ENCODE results near the gene GBX2. TPM values are rescaled to one million over a fixed set of nuclear protein-coding genes. Genes with fewer than 3 reads are reported as not detected.

The GBX2 gene
- total RNA-seq, 1 experiment from 2014 or later, result 25.6 TPM

DNA sequence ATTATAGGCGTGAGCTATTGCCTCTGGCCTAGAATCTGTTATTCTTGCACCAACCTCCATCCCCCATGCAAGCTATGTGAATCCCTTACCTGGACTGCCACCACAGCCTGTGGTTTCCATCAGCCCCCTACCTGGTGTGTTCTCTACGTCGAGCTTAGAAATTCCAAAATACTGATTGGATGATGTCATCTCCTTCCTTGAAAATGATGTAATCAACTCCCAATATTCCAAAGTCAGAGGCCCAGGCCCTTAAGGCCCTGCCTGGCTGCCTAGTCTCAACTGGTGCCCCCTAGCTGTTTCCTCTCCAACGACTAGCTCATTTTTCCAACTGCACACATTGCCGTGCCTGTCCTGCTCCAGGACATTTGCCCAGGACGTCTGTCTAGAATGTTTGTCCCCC, 41.3 kb upstream of the GBX2 start:
- Mint-ChIP-seq H3K4me1 (peaks cover 18% of the 10 kb centered on the region), H3K27ac (no peak overlapping the region), H3K4me3 (no peak overlapping the region), H3K9me3 (peaks cover 4% of the 10 kb centered on the region; the same call in 1 of the 2 replicates), H3K36me3 (no peaks in the 10 kb centered on the region), H3K27me3 (ENCODE audit: low read depth) (no peaks in the 10 kb centered on the region)
- ATAC-seq (peak; percentile 68), DNase-seq (ENCODE audit: low spot score) (peak; percentile 44)
- CTCF ChIA-PET, result interaction anchor here (0.5 to 2.4 kb wide), 24 partner anchors 9 to 444 kb away, joined by 3 to 18 read pairs (median 4); partner anchors contain the start of gene GBX2
- POLR2A ChIA-PET, result interaction anchor here (1.1 kb wide), 1 partner anchor 25 kb away, joined by 3 read pairs; no protein-coding TSS in a partner anchor
- TF ChIP-seq ZBTB21 (CRISPR knock-in tag; IDR thresholded peaks at IDR 0.05; ENCODE audit: borderline replicate concordance) (peak; percentile 72; the same call in 1 of the 2 replicates), FOXK1 (CRISPR knock-in tag; IDR thresholded peaks at IDR 0.05) (no peak), GRHL2 (CRISPR knock-in tag; IDR thresholded peaks at IDR 0.05; ENCODE audit: insufficient replicate concordance, severe bottlenecking) (no peak)
- TF ChIP-seq, protein P1, sequence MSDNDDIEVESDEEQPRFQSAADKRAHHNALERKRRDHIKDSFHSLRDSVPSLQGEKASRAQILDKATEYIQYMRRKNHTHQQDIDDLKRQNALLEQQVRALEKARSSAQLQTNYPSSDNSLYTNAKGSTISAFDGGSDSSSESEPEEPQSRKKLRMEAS (CRISPR knock-in tag; IDR thresholded peaks at IDR 0.05), result no peak
- TF ChIP-seq, protein P2, sequence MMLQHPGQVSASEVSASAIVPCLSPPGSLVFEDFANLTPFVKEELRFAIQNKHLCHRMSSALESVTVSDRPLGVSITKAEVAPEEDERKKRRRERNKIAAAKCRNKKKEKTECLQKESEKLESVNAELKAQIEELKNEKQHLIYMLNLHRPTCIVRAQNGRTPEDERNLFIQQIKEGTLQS (CRISPR knock-in tag; conservative IDR thresholded peaks at IDR 0.05), result no peak
- TF ChIP-seq, protein P3, sequence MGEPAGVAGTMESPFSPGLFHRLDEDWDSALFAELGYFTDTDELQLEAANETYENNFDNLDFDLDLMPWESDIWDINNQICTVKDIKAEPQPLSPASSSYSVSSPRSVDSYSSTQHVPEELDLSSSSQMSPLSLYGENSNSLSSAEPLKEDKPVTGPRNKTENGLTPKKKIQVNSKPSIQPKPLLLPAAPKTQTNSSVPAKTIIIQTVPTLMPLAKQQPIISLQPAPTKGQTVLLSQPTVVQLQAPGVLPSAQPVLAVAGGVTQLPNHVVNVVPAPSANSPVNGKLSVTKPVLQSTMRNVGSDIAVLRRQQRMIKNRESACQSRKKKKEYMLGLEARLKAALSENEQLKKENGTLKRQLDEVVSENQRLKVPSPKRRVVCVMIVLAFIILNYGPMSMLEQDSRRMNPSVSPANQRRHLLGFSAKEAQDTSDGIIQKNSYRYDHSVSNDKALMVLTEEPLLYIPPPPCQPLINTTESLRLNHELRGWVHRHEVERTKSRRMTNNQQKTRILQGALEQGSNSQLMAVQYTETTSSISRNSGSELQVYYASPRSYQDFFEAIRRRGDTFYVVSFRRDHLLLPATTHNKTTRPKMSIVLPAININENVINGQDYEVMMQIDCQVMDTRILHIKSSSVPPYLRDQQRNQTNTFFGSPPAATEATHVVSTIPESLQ (CRISPR knock-in tag; IDR thresholded peaks at IDR 0.05), result no peak

DNA sequence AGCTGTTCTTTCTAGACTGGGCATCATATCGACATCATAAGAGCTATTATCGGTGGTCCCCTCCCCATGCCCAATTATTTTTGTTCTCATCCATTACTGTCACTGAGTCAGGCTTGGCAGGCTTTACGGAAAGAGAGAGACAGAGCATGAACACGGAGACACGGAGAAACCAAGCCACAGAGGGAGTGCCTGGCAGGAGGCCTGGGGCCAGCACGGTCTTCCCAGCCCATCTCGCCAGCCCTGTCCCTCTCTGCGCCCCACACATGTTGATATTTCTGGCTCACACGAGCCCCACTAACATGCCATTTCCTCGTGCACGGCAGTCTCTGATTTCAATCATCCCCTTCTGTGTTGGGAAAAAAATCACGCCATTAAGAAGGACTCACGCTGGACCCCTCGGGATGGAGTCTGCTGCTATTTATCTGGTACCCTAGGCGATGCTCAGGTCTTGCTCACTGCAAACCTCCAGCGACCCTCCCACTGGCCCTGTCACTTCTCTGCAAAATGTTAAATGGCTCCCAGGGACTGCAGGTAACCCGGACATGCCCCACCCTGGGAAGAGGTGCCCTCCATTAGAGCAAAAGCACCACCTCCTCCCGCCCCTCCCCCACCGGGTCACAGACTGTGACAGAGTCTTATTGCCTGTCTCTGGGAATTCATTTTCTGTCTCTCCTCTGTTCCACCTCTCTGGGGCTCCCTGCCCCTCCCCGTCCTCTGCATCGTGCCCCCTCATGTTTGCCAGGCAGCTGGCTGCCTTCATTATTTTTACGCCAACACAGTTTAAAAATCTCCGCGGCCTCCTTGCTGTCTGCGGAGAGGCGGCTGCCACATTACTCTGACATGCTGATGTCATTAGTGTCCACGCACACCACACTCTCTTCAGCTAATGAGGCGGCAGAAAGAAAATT, 40.1 kb upstream of the GBX2 start:
- CTCF ChIA-PET, result interaction anchor here (1.3 to 2.4 kb wide), 6 partner anchors 8 to 44 kb away, joined by 4 to 18 read pairs (median 10); no protein-coding TSS in a partner anchor

DNA sequence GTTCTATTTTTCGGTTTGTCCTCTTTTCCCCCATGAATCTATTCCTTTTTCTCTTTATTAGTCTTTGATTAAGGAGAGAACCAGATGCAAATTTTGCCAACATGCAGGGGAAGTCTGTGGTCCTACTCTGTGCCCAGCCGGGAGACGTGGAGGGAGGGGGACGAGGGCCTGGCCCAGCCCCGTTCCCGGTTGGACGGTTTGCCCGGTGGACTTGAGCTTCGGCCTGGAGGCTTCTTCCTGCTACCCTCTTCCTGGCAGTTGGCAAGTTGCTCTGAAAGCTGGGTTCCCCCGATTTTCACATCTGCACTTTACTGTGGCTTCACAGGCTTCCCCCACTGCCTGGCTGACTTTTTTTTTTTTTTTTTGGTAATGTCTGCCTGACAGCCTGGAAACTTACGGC, 39.3 kb upstream of the GBX2 start:
- Mint-ChIP-seq H3K27me3 (ENCODE audit: low read depth) (no peaks in the 10 kb centered on the region), H3K9me3 (peaks cover 4% of the 10 kb centered on the region; the same call in 1 of the 2 replicates), H3K27ac (no peak overlapping the region), H3K4me3 (no peak overlapping the region), H3K4me1 (peaks cover 18% of the 10 kb centered on the region), H3K36me3 (no peaks in the 10 kb centered on the region)
- DNase-seq (ENCODE audit: low spot score), result no peak
- ChIA-PET POLR2A (no interaction called here), CTCF (no interaction called here)
- no peak for ATAC-seq
- TF ChIP-seq ZNF423 (CRISPR knock-in tag; IDR thresholded peaks at IDR 0.05) (no peak), RORB (CRISPR knock-in tag; IDR thresholded peaks at IDR 0.05) (no peak), MXD4 (CRISPR knock-in tag; IDR thresholded peaks at IDR 0.05; ENCODE audit: borderline replicate concordance) (no peak)
- TF ChIP-seq, protein P4, sequence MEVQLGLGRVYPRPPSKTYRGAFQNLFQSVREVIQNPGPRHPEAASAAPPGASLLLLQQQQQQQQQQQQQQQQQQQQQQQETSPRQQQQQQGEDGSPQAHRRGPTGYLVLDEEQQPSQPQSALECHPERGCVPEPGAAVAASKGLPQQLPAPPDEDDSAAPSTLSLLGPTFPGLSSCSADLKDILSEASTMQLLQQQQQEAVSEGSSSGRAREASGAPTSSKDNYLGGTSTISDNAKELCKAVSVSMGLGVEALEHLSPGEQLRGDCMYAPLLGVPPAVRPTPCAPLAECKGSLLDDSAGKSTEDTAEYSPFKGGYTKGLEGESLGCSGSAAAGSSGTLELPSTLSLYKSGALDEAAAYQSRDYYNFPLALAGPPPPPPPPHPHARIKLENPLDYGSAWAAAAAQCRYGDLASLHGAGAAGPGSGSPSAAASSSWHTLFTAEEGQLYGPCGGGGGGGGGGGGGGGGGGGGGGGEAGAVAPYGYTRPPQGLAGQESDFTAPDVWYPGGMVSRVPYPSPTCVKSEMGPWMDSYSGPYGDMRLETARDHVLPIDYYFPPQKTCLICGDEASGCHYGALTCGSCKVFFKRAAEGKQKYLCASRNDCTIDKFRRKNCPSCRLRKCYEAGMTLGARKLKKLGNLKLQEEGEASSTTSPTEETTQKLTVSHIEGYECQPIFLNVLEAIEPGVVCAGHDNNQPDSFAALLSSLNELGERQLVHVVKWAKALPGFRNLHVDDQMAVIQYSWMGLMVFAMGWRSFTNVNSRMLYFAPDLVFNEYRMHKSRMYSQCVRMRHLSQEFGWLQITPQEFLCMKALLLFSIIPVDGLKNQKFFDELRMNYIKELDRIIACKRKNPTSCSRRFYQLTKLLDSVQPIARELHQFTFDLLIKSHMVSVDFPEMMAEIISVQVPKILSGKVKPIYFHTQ (CRISPR knock-in tag; IDR thresholded peaks at IDR 0.05), result no peak
- TF ChIP-seq, protein P5, sequence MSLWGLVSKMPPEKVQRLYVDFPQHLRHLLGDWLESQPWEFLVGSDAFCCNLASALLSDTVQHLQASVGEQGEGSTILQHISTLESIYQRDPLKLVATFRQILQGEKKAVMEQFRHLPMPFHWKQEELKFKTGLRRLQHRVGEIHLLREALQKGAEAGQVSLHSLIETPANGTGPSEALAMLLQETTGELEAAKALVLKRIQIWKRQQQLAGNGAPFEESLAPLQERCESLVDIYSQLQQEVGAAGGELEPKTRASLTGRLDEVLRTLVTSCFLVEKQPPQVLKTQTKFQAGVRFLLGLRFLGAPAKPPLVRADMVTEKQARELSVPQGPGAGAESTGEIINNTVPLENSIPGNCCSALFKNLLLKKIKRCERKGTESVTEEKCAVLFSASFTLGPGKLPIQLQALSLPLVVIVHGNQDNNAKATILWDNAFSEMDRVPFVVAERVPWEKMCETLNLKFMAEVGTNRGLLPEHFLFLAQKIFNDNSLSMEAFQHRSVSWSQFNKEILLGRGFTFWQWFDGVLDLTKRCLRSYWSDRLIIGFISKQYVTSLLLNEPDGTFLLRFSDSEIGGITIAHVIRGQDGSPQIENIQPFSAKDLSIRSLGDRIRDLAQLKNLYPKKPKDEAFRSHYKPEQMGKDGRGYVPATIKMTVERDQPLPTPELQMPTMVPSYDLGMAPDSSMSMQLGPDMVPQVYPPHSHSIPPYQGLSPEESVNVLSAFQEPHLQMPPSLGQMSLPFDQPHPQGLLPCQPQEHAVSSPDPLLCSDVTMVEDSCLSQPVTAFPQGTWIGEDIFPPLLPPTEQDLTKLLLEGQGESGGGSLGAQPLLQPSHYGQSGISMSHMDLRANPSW (CRISPR knock-in tag; conservative IDR thresholded peaks at IDR 0.05; ENCODE audit: low read depth), result no peak

More for the DNA sequence above, 40.1 kb upstream of the GBX2 start:
- Mint-ChIP-seq H3K9me3 (peaks cover 4% of the 10 kb centered on the region; the same call in 1 of the 2 replicates), H3K27me3 (ENCODE audit: low read depth) (no peaks in the 10 kb centered on the region), H3K27ac (no peak overlapping the region), H3K4me3 (no peak overlapping the region), H3K36me3 (no peaks in the 10 kb centered on the region), H3K4me1 (peaks cover 18% of the 10 kb centered on the region)
- POLR2A ChIA-PET, result interaction anchor here (0.6 to 1.1 kb wide), 2 partner anchors 17 to 26 kb away, joined by 3 read pairs; no protein-coding TSS in a partner anchor
- TF ChIP-seq, protein P6, sequence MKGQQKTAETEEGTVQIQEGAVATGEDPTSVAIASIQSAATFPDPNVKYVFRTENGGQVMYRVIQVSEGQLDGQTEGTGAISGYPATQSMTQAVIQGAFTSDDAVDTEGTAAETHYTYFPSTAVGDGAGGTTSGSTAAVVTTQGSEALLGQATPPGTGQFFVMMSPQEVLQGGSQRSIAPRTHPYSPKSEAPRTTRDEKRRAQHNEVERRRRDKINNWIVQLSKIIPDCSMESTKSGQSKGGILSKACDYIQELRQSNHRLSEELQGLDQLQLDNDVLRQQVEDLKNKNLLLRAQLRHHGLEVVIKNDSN (CRISPR knock-in tag; IDR thresholded peaks at IDR 0.05), result no peak
- no peak for TF ChIP-seq NFE2L1 (CRISPR knock-in tag; IDR thresholded peaks at IDR 0.05)
- TF ChIP-seq, protein P7, sequence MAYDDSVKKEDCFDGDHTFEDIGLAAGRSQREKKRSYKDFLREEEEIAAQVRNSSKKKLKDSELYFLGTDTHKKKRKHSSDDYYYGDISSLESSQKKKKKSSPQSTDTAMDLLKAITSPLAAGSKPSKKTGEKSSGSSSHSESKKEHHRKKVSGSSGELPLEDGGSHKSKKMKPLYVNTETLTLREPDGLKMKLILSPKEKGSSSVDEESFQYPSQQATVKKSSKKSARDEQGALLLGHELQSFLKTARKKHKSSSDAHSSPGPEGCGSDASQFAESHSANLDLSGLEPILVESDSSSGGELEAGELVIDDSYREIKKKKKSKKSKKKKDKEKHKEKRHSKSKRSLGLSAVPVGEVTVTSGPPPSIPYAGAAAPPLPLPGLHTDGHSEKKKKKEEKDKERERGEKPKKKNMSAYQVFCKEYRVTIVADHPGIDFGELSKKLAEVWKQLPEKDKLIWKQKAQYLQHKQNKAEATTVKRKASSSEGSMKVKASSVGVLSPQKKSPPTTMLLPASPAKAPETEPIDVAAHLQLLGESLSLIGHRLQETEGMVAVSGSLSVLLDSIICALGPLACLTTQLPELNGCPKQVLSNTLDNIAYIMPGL (CRISPR knock-in tag; IDR thresholded peaks at IDR 0.05), result no peak
- TF ChIP-seq, protein P8, sequence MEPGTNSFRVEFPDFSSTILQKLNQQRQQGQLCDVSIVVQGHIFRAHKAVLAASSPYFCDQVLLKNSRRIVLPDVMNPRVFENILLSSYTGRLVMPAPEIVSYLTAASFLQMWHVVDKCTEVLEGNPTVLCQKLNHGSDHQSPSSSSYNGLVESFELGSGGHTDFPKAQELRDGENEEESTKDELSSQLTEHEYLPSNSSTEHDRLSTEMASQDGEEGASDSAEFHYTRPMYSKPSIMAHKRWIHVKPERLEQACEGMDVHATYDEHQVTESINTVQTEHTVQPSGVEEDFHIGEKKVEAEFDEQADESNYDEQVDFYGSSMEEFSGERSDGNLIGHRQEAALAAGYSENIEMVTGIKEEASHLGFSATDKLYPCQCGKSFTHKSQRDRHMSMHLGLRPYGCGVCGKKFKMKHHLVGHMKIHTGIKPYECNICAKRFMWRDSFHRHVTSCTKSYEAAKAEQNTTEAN (CRISPR knock-in tag; IDR thresholded peaks at IDR 0.05), result no peak
- TF ChIP-seq IRF2 (CRISPR knock-in tag; IDR thresholded peaks at IDR 0.05; ENCODE audit: borderline replicate concordance, low read depth), result no peak
- no peak for DNase-seq (ENCODE audit: low spot score)
- ATAC-seq, result no peak

Data from WTC11 (cell line).